C4-2B (cell line): ENCODE results near the gene REXO4.

Experiments used
- H3K27ac ChIP-seq: fragments of 450-650 bp; 2 replicates; pipeline ENCODE4 v1.5.1; 2017
- CTCF ChIP-seq: fragments of 450-650 bp; conservative IDR thresholded peaks from 2 replicates; pipeline ENCODE4 v1.5.1; 2017; ENCODE audit warnings: mild to moderate bottlenecking
- ZFX ChIP-seq: fragments of 450-650 bp; IDR thresholded peaks from 2 replicates; pipeline ENCODE4 v1.6.1; 2017

The REXO4 gene

GRCh38 chr9:133362359-133363044 is 55.3 kb downstream of the REXO4 start:
- TF ChIP-seq ZFX (no peak), CTCF (no peak)
- H3K27ac ChIP-seq, result no peak overlapping the region

GRCh38 chr9:133361507-133362092 is 56.2 kb downstream of the REXO4 start:
- no peak overlapping the region for H3K27ac ChIP-seq
- TF ChIP-seq CTCF (no peak), ZFX (no peak)

GRCh38 chr9:133360400-133361393 is 57.1 kb downstream of the REXO4 start:
- TF ChIP-seq CTCF (no peak), ZFX (no peak)
- H3K27ac ChIP-seq, result no peak overlapping the region

GRCh38 chr9:133359399-133360175 is 58.2 kb downstream of the REXO4 start:
- no peak for TF ChIP-seq CTCF
- no peak for TF ChIP-seq ZFX
- no peak overlapping the region for H3K27ac ChIP-seq

- peak overlapping the region; percentile 81 for H3K27ac ChIP-seq
- no peak for TF ChIP-seq ZFX
- TF ChIP-seq CTCF, result no peak
Observed at GRCh38 chr9:133357656-133358055, 60.2 kb downstream of the REXO4 start.

GRCh38 chr9:133356391-133357091 is 61.3 kb downstream of the REXO4 start, which contains the start of the genes SURF1 and SURF2:
Gene SURF1 (minus strand): TSS chr9:133356487. CDS start chr9:133356453, 34 bp downstream.
Gene SURF2 (plus strand): TSS chr9:133356550. CDS start chr9:133356593, 43 bp downstream.
- no peak; the same call in 1 of the 2 replicates for TF ChIP-seq CTCF
- no peak; the same call in 1 of the 2 replicates for TF ChIP-seq ZFX
- peak within 1 kb of the TSS; percentile 81 for H3K27ac ChIP-seq
